WTC11 (cell line): ENCODE results near the gene COPZ1. TPM values are rescaled to one million over a fixed set of nuclear protein-coding genes. Genes with fewer than 3 reads are reported as not detected.

ENCODE experiments used
- ATAC-seq: fragments of 200-7000 bp; cut with Tn5 transposase; 2 replicates; pipeline ENCODE4 v1.10.0; 2021; ENCODE audit warnings: mild to moderate bottlenecking, moderate library complexity
- CTCF ChIA-PET: fragments of 300-600 bp; sonication (Branson Sonifier 250); formaldehyde crosslinking; loops from one replicate; lab custom pipeline; 2021; ENCODE audit warnings: antibody characterized with exemption; lab: Charles Lee
- POLR2A ChIA-PET: fragments of 350-600 bp; sonication (Branson Sonifier 250); formaldehyde crosslinking; loops from one replicate; lab custom pipeline; 2021; ENCODE audit warnings: antibody characterized with exemption; lab: Charles Lee
- DNase-seq: peaks from one replicate; pipeline ENCODE4 v3.0.0; 2021; ENCODE audit warnings: low spot score
- H3K27ac Mint-ChIP-seq: 2 replicates; pipeline ENCODE4 v1.8.0; 2021; ENCODE audit warnings: mixed read lengths
- H3K27me3 Mint-ChIP-seq: 2 replicates; pipeline ENCODE4 v1.8.0; 2021; ENCODE audit warnings: low read depth, mild to moderate bottlenecking, moderate library complexity, mixed read lengths
- H3K36me3 Mint-ChIP-seq: 2 replicates; pipeline ENCODE4 v1.8.0; 2021; ENCODE audit warnings: mixed read lengths
- H3K4me1 Mint-ChIP-seq: 2 replicates; pipeline ENCODE4 v1.8.0; 2022; ENCODE audit warnings: mixed read lengths
- H3K4me3 Mint-ChIP-seq: 2 replicates; pipeline ENCODE4 v1.8.0; 2021; ENCODE audit warnings: mild to moderate bottlenecking, moderate library complexity, mixed read lengths
- H3K9me3 Mint-ChIP-seq: 2 replicates; pipeline ENCODE4 v1.8.0; 2021; ENCODE audit warnings: mixed read lengths
- EMX1 ChIP-seq: fragments of 250-450 bp; sonication (Bioruptor Pico); IDR thresholded peaks from 2 replicates; pipeline ENCODE4 v1.8.0; 2021; ENCODE audit warnings: mild to moderate bottlenecking
- GRHL2 ChIP-seq: fragments of 250-450 bp; sonication (Bioruptor Pico); IDR thresholded peaks from 2 replicates; pipeline ENCODE4 v1.8.0; 2022; ENCODE audit warnings: mild to moderate bottlenecking, moderate library complexity; ENCODE audit not compliant: insufficient replicate concordance, severe bottlenecking
- NR1H2 ChIP-seq: sonication (generic); formaldehyde crosslinking; IDR thresholded peaks from 2 replicates; pipeline ENCODE4 v1.9.0; 2021; ENCODE audit warnings: mild to moderate bottlenecking, moderate library complexity, missing genetic modification reagents
- ZNF416 ChIP-seq: fragments of 250-450 bp; sonication (Bioruptor Pico); IDR thresholded peaks from 2 replicates; pipeline ENCODE4 v1.9.0; 2021; ENCODE audit warnings: mild to moderate bottlenecking, inconsistent platforms
- total RNA-seq: library from RNA; stranded (reverse); gene quantifications from 3 replicates; pipeline ENCODE4 v1.2.3, GENCODE V29; 2021
- TF ChIP-seq, protein P1 (sequence below): sonication (generic); formaldehyde crosslinking; conservative IDR thresholded peaks from 2 replicates; pipeline ENCODE4 v1.8.1; 2022; ENCODE audit warnings: mild to moderate bottlenecking, missing genetic modification reagents
- TF ChIP-seq, protein P2 (sequence below): fragments of 250-450 bp; sonication (Bioruptor Pico); conservative IDR thresholded peaks from 2 replicates; pipeline ENCODE4 v1.9.0; 2021; ENCODE audit warnings: mild to moderate bottlenecking
- TF ChIP-seq, protein P3 (sequence below): sonication (generic); formaldehyde crosslinking; IDR thresholded peaks from 2 replicates; pipeline ENCODE4 v1.8.1; 2023; ENCODE audit warnings: mild to moderate bottlenecking, missing genetic modification reagents
- TF ChIP-seq, protein P4 (sequence below): sonication (generic); formaldehyde crosslinking; IDR thresholded peaks from 2 replicates; pipeline ENCODE4 v1.8.0; 2022; ENCODE audit warnings: mild to moderate bottlenecking, missing genetic modification reagents
- TF ChIP-seq, protein P5 (sequence below): fragments of 250-450 bp; sonication (Bioruptor Pico); IDR thresholded peaks from 2 replicates; pipeline ENCODE4 v1.9.0; 2021; ENCODE audit warnings: mild to moderate bottlenecking

COPZ1 gene
- total RNA-seq, 1 experiment from 2014 or later: 98.2 TPM

DNA sequence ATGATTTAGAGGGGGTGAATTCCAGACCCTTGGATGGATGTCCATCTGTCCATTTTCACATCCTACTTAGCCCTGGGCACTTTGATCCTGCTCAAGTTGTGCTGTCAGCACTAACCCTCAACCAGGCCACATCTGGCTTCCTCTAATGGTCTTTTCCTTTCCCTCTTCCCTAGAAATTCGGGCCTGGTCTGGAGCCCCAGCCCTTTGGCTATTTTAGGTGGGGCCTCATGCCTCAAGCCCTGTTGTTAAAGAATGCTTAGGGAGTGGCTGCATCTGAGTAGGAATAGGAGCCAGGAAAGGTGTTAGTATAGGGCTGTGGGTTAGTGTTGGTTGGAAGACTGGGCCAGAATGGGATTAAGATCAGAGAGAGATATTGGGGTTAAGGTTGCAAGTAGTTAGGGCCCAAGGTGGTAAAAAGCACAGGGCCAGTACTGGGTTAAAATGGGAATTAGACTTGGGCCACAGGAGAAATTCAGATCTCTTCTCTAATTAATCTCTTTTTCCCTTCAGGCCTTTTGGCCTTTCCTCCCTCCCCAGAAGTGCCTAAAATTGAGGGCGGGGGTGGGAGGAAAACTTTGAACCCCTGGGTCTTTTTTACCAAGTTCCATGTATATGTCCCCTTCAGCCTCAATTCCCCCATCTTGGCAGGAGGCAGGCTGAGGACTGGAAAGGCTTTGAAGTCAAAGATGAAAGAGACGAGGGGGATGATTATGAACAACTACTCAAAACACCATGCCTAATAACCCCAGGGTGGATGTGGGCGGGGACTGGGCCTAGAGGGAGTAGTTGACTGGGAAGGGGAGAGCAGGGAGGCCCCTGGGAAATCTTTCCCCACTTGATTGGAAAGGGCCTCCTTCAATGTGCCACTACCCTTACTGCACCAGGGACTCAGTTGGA, 63.6 kb downstream of the COPZ1 start:
- H3K9me3 Mint-ChIP-seq: no peaks in the 10 kb centered on the region
- POLR2A ChIA-PET: interaction anchor here (0.6 kb wide), 1 partner anchor 78 kb away, joined by 3 read pairs; no protein-coding TSS in a partner anchor
- DNase-seq: no peak

DNA sequence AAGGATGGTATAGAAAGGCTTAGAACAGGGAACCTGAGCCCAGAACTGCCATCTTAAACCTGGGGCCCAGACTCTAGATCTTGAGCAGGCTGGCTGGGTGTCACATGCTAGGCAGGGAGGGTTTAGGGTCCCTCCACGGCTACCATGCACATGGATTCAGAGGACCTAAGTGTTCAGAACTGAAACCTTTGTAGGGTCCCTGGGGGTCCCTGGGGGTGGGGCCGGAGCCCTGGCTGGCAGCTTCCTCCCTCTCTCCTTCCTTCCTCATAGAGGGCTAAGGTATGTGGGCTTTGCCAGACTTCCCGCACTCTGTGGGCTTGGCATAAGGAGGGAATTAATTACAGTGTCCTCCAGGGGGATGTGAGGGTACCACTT, 64.2 kb downstream of the COPZ1 start:
- ATAC-seq (no peak), DNase-seq (no peak)
- Mint-ChIP-seq H3K9me3 (no peaks in the 10 kb centered on the region), H3K4me3 (peak overlapping the region; percentile 83), H3K27me3 (peaks cover 18% of the 10 kb centered on the region), H3K36me3 (no peaks in the 10 kb centered on the region), H3K27ac (no peak overlapping the region), H3K4me1 (peaks cover 84% of the 10 kb centered on the region)
- no peak for TF ChIP-seq NR1H2 (CRISPR knock-in tag)
- no peak for TF ChIP-seq ZNF416 (CRISPR knock-in tag)
- TF ChIP-seq, protein P1, sequence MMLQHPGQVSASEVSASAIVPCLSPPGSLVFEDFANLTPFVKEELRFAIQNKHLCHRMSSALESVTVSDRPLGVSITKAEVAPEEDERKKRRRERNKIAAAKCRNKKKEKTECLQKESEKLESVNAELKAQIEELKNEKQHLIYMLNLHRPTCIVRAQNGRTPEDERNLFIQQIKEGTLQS (CRISPR knock-in tag): no peak
- TF ChIP-seq, protein P2, sequence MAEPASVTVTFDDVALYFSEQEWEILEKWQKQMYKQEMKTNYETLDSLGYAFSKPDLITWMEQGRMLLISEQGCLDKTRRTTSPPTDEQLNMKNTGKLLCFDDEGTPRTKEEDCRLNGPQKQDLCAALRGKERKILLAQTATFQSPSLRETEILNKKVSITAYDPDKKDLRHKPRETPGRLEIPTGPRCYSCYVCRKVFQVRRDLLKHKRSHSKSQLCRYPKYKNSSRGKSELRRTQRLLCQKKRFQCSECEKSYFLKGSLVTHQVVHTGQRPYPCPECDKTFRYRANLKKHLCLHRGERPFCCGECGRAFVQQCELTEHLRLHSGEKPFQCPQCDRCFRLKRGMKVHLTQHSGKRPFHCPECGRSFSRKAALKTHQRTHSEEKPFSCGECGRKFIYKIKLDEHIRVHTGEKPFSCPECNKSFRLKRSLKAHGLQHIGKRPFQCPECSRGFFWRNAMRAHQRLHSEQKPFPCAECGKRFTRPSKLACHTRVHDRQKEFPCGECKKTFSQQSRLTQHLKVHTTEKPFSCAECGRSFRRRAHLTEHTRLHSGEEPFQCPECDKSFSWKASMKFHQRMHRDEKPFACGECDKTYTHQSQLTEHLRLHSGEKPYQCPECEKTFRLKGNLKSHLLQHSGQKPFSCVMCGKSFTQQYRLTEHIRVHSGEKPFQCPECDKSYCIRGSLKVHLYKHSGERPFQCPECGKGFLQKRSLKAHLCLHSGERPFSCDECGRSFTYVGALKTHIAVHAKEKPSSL (CRISPR knock-in tag): no peak
- POLR2A ChIA-PET: no interaction called here
- CTCF ChIA-PET: interaction anchor here (2.4 kb wide), 1 partner anchor 10 kb away, joined by 28 read pairs; no protein-coding TSS in a partner anchor

More for the DNA sequence above, 63.6 kb downstream of the COPZ1 start:
- TF ChIP-seq, protein P2 (CRISPR knock-in tag): no peak
- TF ChIP-seq GRHL2 (CRISPR knock-in tag) (no peak), EMX1 (CRISPR knock-in tag) (no peak)
- TF ChIP-seq, protein P3, sequence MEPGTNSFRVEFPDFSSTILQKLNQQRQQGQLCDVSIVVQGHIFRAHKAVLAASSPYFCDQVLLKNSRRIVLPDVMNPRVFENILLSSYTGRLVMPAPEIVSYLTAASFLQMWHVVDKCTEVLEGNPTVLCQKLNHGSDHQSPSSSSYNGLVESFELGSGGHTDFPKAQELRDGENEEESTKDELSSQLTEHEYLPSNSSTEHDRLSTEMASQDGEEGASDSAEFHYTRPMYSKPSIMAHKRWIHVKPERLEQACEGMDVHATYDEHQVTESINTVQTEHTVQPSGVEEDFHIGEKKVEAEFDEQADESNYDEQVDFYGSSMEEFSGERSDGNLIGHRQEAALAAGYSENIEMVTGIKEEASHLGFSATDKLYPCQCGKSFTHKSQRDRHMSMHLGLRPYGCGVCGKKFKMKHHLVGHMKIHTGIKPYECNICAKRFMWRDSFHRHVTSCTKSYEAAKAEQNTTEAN (CRISPR knock-in tag): no peak
- TF ChIP-seq, protein P4, sequence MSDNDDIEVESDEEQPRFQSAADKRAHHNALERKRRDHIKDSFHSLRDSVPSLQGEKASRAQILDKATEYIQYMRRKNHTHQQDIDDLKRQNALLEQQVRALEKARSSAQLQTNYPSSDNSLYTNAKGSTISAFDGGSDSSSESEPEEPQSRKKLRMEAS (CRISPR knock-in tag): no peak
- TF ChIP-seq, protein P5, sequence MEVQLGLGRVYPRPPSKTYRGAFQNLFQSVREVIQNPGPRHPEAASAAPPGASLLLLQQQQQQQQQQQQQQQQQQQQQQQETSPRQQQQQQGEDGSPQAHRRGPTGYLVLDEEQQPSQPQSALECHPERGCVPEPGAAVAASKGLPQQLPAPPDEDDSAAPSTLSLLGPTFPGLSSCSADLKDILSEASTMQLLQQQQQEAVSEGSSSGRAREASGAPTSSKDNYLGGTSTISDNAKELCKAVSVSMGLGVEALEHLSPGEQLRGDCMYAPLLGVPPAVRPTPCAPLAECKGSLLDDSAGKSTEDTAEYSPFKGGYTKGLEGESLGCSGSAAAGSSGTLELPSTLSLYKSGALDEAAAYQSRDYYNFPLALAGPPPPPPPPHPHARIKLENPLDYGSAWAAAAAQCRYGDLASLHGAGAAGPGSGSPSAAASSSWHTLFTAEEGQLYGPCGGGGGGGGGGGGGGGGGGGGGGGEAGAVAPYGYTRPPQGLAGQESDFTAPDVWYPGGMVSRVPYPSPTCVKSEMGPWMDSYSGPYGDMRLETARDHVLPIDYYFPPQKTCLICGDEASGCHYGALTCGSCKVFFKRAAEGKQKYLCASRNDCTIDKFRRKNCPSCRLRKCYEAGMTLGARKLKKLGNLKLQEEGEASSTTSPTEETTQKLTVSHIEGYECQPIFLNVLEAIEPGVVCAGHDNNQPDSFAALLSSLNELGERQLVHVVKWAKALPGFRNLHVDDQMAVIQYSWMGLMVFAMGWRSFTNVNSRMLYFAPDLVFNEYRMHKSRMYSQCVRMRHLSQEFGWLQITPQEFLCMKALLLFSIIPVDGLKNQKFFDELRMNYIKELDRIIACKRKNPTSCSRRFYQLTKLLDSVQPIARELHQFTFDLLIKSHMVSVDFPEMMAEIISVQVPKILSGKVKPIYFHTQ (CRISPR knock-in tag): no peak
- TF ChIP-seq, all 79 proteins: peak for 0
- H3K36me3 Mint-ChIP-seq: peaks cover 3% of the 10 kb centered on the region
- no peak for ATAC-seq
- H3K4me1 Mint-ChIP-seq: peaks cover 81% of the 10 kb centered on the region
- H3K4me3 Mint-ChIP-seq: no peak overlapping the region
- CTCF ChIA-PET: interaction anchor here (0.6 to 4.3 kb wide), 9 partner anchors 9 to 191 kb away, joined by 3 to 67 read pairs (median 7); no protein-coding TSS in a partner anchor
- H3K27me3 Mint-ChIP-seq: peaks cover 15% of the 10 kb centered on the region
- no peak overlapping the region for H3K27ac Mint-ChIP-seq
